HG03280 (cell line): ENCODE data around the gene LCAT.
"Not testable (repeated sequence)": the region's sequence is repeated elsewhere in the genome, so short reads cannot be mapped to it uniquely, and the experiment has no call there.

ENCODE experiments used
- ATAC-seq: cut with Tn5 transposase; IDR thresholded peaks from one replicate; pipeline ENCODE4 v1.9.1; 2021; ENCODE audit warnings: mild to moderate bottlenecking, moderate library complexity; ENCODE audit not compliant: unreplicated experiment

Gene LCAT

GRCh38 chr16:67950335-67950843, 6.5 kb upstream of the LCAT start:
- no peak for ATAC-seq

- no peak for ATAC-seq
These were observed 5.7 kb upstream of the LCAT start for GRCh38 chr16:67949645-67950044.

- no peak for ATAC-seq
These were observed 4.1 kb upstream of the LCAT start for GRCh38 chr16:67948015-67948414.

- no peak for ATAC-seq
These were observed 3.1 kb upstream of the LCAT start for GRCh38 chr16:67946966-67947558.

- ATAC-seq: no peak
These were observed 2.2 kb upstream of the LCAT start for GRCh38 chr16:67946128-67946569.

GRCh38 chr16:67945392-67945933, 1.5 kb upstream of the LCAT start:
- no peak for ATAC-seq

GRCh38 chr16:67944690-67945391, 921 bp upstream of the LCAT start:
- no peak for ATAC-seq

- no peak for ATAC-seq
These were observed 683 bp downstream of the LCAT start for GRCh38 chr16:67943256-67943618.

- no peak for ATAC-seq
These were observed 1.2 kb downstream of the LCAT start for GRCh38 chr16:67942510-67943255.

GRCh38 chr16:67942200-67942509, 1.8 kb downstream of the LCAT start:
- ATAC-seq: no peak

GRCh38 chr16:67941469-67942199, 2.3 kb downstream of the LCAT start:
- no peak for ATAC-seq

- no peak for ATAC-seq
These were observed 3.4 kb downstream of the LCAT start for GRCh38 chr16:67940446-67941089.

- no peak for ATAC-seq
These were observed 4.1 kb downstream of the LCAT start for GRCh38 chr16:67939507-67940445.

- ATAC-seq: not testable (repeated sequence)
These were observed 6.2 kb downstream of the LCAT start for GRCh38 chr16:67937713-67938112.

- ATAC-seq: peak; percentile 44
These were observed 6.9 kb downstream of the LCAT start for GRCh38 chr16:67936880-67937605.

GRCh38 chr16:67936124-67936879, 7.6 kb downstream of the LCAT start, which contains the start of gene PSMB10:
Gene PSMB10 (minus strand): TSS chr16:67936850. CDS start chr16:67936749, 101 bp downstream.
- no peak for ATAC-seq

GRCh38 chr16:67935402-67936123, 8.4 kb downstream of the LCAT start:
- ATAC-seq: peak; percentile 91
